Vagina (tissue), 2 donors: ENCODE results near the gene PODN.

ENCODE experiments used
- CTCF ChIP-seq, 3 experiments: fragments of 450-650 bp in 2 of 3; fragments of 200-600 bp in 1 of 3; sonication (generic) in 1 of 3; IDR thresholded peaks; one replicate each; pipeline ENCODE4 v1.5.1; 2017 to 2019; ENCODE audit warnings: antibody characterized with exemption in 3 of 3, mild to moderate bottlenecking in 2 of 3, moderate library complexity in 2 of 3
- POLR2A ChIP-seq, 2 donors: fragments of 450-650 bp; IDR thresholded peaks; one replicate each; pipeline ENCODE4 v1.6.1; 2017; ENCODE audit warnings: antibody characterized with exemption in 2 of 2, mild to moderate bottlenecking in 2 of 2, moderate library complexity in 2 of 2

- no peak for TF ChIP-seq CTCF (IDR thresholded peaks at IDR 0.05)
- no peak for TF ChIP-seq POLR2A (IDR thresholded peaks at IDR 0.05)
Observed at GRCh38 chr1:53076721-53077598, 14.9 kb downstream of the PODN start.
